Lower leg skin (tissue), 3 donors: ENCODE results near the gene KIF5C.

ENCODE experiments used
- CTCF ChIP-seq, 3 donors: fragments of 450-650 bp; IDR thresholded peaks; one replicate each; pipeline ENCODE4 v1.5.1; 2016; ENCODE audit warnings: antibody characterized with exemption in 3 of 3, mild to moderate bottlenecking in 3 of 3, moderate library complexity in 2 of 3
- POLR2A ChIP-seq, 2 donors: fragments of 450-650 bp; IDR thresholded peaks; one replicate each; pipeline ENCODE4 v1.6.1; 2016 to 2017; ENCODE audit warnings: antibody characterized with exemption in 2 of 2, mild to moderate bottlenecking in 1 of 2, moderate library complexity in 1 of 2

GRCh38 chr2:149027590-149028250 lies 152.7 kb downstream of the KIF5C start:
- no peak for TF ChIP-seq CTCF (IDR thresholded peaks at IDR 0.05)
- no peak for TF ChIP-seq POLR2A (IDR thresholded peaks at IDR 0.05)
